Measurements from ENCODE around the gene METTL8.

METTL8 gene, protein sequence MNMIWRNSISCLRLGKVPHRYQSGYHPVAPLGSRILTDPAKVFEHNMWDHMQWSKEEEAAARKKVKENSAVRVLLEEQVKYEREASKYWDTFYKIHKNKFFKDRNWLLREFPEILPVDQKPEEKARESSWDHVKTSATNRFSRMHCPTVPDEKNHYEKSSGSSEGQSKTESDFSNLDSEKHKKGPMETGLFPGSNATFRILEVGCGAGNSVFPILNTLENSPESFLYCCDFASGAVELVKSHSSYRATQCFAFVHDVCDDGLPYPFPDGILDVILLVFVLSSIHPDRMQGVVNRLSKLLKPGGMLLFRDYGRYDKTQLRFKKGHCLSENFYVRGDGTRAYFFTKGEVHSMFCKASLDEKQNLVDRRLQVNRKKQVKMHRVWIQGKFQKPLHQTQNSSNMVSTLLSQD

GRCh38 chr2:171433763-171434012 is at the start of gene METTL8:
TSS of gene METTL8 (minus strand) at chr2:171433990. CDS start at chr2:171392185, 41,805 bp downstream.
- DNase-seq, result no peak

DNA sequence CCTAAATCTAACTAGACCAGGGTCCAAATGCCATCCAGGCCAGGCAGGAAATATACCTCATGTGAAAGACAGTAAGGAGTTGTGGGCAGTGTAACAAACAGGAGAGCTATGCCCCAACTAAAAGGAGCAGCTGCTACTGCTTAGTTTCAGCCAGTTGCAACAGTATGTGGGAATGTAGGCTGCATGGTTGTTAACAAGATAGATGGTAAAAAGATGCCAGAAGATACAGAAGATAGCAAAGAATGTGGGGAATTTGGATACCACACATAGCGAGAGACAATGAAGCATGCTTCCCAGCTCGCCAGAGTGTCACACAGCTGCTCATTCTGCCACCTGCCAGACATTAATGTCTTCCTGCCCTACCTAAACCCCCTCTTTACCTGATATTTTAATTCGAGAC is 49.1 kb upstream of the METTL8 start:
- no peak for DNase-seq

GRCh38 chr2:171482308-171482707 is 48.5 kb upstream of the METTL8 start:
- DNase-seq, result no peak

GRCh38 chr2:171480908-171481307 is 47.1 kb upstream of the METTL8 start:
- no peak for DNase-seq

DNA sequence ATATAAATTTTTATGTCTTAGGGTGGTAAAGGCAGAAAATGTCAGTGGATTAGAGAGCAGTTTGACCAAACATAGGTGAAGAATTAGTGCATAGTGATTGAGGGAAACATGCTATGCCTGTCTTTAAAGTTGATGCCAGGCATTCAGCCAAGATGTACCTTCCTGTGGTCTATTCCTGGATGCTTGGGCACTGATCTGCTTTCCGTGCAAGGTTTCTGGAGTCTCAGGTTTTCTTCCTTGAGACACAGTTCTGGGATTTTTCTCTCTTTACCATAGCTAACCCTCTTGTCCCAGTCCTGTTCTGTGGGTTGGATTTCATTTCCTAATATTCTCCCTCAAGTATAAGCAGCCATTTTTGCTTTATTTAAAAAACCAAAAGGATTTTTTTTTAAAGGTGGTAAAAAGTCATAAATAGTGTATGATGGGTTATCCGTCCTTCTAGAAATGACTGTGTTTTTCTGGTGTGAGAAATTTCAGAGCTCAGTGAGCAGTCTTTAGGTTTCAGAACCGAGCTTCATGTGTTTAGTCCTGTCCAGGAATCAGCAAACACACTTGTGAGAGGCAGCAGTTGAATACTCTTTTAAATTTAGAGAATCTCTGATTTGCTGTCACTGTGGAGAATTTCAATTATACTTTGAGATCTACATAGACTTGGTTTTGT is 45.5 kb upstream of the METTL8 start:
- DNase-seq, result no peak

GRCh38 chr2:171478345-171478744 is 44.6 kb upstream of the METTL8 start:
- DNase-seq, result no peak

- DNase-seq, result no peak
Observed at GRCh38 chr2:171475979-171476378, 42.2 kb upstream of the METTL8 start.

GRCh38 chr2:171470129-171470528 is 36.3 kb upstream of the METTL8 start:
- no peak for DNase-seq

DNA sequence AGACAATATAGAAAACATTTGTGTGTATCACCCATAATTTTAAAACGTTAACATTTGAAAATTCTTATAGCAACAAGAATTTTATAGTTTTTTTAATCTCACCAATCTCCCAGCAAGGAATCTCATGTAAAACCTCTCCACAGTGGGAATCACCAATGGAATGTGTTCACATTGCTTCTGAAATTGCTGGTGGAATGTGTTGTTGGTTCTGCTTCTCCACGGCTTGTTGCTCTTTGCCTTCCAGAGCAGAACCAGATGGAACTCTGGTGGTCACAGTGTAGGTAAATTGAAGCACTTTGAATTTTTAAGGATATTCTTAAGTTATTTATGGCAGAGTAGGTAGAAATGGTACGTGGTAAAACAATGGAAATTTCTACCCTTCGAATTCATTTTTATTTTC is 35.4 kb upstream of the METTL8 start:
- DNase-seq, result no peak

DNA sequence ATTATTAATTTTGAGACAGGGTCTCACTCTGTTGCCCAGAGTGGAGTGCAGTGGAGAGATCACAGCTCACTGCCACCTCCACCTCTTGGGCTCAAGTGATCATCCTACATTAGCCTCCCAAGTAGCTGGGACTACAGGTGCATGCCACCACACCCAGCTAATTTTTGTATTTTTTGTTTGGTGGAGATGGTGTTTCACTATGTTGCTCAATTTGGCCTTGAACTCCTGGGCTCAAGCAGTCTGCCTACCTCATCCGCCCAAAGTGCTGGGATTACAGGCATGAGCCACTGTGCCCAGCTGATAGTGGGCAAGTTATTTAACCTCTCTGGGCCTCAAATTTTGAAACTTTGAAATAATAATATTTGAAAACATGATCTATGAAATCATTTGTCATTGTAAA is 26.7 kb upstream of the METTL8 start:
- DNase-seq, result no peak

DNA sequence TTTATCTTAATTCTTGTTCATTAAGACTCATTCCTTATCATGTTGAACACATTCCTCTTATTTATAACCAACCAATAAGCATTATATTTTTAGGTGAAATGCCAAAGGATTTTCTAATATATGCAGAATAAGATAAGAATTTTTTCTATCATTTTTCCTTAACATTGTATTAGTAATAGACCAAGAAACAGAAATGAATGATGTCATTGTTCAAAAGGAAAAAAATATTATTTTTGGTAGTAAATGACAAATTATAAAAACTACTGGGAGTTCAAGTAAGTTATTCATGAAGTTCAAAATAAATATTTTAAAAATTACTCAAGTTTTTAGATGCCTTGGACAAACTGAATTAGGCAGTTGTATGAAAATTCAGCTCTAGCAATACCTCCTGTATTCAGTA is 25.7 kb upstream of the METTL8 start:
- no peak for DNase-seq

DNA sequence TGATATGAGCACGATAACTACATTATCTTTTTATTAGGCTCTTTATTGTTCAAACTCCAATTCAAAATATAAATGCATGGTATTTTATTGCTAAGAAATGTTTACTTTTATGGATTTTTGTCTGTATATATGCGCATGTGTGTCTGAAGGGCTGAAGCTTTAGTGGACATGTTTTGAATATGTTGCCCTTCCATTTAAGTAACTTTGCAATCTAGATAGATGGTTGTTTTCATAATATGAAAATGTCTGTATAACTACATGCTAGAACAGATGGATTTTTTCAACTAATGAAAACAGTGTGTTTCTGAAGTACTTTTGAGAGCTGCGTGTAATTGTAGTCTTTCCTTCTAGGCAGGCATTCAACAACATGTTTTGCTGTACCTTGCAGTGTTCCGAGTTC is 19.0 kb upstream of the METTL8 start:
- DNase-seq, result no peak

- DNase-seq, result no peak
Observed at GRCh38 chr2:171451074-171451473, 17.3 kb upstream of the METTL8 start.

DNA sequence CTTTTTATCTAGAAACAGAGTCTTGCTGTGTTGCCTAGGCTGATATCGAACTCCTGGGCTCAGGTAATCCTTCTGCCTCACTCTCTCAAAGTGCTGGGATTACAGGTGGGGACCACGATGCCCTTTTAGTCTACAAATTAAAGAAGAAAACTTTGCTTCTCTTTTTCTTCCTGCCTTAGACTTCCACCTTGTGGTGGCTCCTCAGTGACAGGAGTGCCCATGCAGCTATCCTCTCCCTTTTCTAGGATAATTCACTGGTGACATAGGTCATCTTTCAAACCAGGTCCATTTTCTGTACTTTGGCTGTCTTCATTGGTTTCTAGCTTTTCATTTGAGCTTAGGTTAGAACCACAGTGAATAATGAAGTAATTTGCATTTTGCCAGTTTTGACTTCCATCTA is 13.9 kb upstream of the METTL8 start:
- DNase-seq, result no peak

GRCh38 chr2:171441470-171441869 is 7.7 kb upstream of the METTL8 start:
- DNase-seq, result no peak

DNA sequence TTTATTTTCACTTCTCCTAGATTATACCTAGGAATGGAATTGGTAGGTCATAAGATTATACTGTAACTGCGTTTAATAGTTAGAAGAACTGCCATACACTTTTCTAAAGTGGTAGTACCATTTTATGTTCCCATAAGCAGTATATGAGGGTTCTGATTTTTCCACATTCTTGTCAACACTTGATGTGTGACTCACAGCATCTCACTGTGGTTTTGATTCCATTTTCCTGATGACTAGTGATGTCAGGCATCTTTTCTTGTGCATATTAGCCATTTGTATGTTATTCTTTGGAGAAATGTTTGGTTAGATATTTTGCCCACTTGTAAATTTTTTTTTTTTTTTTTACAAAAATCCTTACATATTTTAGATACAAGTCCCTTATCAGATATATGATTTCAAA is 2.5 kb upstream of the METTL8 start:
- peak; percentile 30 for DNase-seq

GRCh38 chr2:171434013-171434989 is 511 bp upstream of the METTL8 start, which contains the start of gene DCAF17:
TSS of gene DCAF17 (plus strand) at chr2:171434226. CDS start at chr2:171434578, 352 bp downstream.
- peak; percentile 97 for DNase-seq

DNA sequence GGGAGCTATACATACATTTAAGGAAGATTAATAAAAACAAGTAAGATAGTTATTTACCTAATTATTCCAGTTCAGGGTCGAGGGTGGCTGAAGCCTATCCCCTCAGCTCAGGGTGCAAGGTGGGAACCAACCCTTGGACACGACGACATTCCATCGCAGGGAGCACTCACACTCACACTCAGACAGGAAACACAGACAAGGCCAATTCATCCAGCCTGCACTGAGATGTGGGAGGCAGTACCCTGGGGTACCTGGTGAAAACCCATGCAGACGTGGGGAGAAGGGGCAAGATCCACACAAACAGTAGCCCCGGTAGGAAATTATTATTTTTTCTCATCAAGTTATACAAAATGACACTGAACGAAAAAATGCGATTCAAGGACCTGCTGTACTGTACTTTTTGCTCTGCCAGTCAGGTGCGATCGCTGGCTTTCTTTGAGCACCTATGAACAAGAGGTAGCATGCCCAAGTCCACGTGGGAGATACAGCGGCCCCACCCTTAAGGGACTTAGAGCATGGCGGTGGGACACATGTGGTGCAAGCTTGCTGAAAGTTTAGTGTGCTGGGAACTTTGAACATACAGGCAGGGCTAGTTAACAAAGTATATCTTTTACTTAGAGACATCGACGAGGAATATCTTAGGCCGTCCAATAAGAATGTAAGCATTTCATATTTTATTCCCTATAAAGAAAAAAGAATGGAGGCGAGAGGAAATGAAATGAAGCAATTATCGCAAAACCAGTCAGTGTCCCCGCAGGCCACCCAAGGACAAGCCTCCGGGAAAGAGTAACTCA is 624 bp downstream of the METTL8 start:
- peak; percentile 15 for DNase-seq

DNA sequence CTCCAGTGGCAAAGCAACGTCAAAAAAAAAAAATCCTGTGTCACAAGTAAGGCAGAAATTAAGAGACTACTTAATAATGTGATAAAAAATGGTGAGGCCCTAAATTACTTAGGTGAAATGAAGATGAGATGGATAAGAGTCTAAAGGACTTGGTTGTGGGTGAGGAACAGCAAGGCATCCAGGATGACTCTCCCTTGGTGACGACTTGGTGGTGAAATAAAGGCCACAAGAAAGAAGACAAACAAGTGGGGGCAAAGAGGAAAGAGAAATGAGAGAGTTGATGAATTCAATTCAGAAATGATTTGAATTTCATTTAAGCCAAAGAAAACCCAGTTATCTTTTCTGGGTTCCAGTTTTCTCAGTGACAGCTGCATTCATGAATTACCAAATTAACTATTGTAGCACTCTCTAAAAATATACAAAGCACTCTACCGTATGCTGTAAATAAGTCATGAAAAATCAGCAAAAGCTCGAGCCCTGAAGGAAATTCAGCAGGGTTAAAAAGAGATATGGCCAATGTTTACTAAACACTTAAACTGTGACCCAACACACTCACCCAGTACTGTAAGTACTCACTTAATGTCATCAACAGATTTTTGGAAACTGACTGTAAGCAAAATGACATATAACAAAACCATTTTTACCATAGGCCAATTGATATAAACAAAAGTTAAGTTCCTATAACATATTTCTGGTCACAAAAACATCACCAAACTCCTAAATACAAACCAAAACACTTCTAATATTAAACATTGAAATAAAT is 1.4 kb downstream of the METTL8 start:
- no peak for DNase-seq

- DNase-seq, result no peak
Observed at GRCh38 chr2:171431677-171432167, 2.1 kb downstream of the METTL8 start.
